GM18868 (cell line): ENCODE data around the gene LEKR1.
A peak's percentile ranks its signal among the peaks of the same experiment; 100 is the strongest.

Experiments
- ATAC-seq: cut with Tn5 transposase; IDR thresholded peaks from one replicate; pipeline ENCODE4 v1.9.1; 2021; ENCODE audit warnings: mild to moderate bottlenecking, moderate library complexity; ENCODE audit not compliant: unreplicated experiment

Gene LEKR1

GRCh38 chr3:157075693-157076420 is 249.7 kb downstream of the LEKR1 start:
- ATAC-seq: no peak

DNA sequence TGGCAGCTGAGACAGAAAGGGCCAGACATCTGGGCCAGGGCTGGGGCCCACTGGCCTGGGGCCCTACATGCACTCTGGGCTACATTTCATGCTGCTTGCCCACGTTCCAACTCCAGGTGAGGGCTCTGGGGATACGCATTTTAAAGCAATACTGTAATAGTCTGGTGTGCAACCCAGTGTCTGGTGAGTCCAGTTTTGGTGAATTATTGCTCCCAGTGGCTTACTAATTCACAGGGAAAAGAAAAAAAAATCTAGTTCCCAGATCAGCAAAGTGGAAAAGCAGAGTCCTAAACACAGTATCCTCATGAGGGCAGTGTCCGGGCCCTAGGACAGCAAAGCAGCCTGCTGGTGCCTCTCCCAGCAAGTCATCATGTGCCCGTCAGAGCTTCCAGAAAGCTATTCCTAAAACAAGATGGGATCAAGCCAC is 251.4 kb downstream of the LEKR1 start:
- no peak for ATAC-seq

DNA sequence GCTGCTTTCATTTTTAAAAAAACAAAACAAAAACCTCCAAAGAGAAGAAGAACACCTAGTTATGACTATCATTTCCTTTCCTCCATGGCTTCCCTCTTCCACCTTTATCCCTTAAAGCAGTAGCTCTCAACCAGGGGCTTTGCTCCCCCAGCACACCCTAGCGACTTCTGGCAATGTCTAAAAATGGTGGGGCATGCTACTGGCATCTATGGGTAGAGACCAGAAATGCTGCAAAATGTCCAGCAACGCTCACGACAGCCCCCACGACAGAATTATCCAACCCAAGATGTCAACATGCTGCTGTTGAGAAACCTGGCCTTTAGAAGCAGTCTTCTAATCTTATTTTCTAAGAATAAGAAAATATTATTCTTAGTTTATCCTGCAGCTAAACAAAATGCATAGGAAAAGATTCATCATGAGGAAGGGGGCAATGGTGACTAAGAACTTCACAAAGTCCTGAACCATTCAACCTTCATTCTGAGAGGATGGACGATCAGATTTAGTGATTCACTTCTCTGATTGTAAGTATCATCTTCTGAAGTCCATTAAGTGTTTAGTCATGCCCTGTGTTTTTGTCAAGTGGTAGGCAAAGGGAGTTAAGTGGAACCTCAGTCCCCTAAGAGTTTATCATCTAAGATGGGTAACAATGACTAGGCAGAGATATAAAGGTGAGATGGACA is 252.1 kb downstream of the LEKR1 start:
- no peak for ATAC-seq

DNA sequence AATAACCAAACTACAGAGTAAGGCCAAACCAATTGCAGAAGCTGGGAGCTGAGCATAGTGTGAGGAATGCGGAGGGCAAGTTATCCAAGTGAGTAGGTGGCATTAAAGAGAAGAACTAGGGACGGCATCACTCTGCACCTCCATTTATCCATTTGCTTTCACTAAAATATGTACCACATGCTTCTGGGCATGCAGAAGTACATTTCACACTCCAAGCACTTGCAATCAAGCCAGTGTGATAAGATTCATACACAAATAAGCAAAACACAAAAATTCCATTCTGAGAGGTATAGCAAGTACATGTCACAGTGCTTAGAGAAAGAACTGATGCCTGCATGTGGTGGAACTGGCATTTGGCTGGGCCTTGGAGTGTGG is 252.6 kb downstream of the LEKR1 start:
- ATAC-seq: no peak

DNA sequence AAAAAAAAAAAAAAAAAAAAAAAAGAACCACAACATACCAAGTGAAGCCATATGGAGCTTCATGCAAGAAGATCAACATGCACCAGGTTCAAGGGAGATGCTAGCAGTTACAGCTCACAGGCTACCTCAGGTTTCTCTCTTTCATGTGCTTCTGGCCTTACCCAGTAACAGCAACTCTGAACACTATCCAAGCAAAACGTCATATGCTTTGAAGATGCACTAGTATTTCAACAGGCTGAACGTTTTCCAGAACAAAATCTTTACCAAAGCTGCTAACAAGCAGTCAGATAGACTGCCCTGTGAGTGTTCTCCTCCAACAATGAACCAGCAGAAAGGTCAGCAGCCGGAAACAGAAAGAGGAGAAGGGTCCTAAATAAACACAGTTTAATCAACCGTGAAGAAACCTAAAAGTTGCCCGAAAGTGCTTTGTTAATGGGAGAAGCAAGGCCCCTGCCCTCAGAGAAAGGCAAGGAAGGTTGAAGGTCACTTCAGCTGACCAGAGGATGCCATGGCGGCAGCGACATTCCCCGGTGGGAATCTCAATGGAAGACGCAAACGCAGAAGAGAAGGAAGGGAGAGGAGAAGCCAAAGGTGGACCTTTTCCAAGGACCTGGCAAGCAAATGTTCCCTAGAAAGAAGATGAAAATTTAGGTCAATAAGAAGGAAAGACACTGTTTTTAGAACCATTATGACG is 253.7 kb downstream of the LEKR1 start:
- no peak for ATAC-seq

DNA sequence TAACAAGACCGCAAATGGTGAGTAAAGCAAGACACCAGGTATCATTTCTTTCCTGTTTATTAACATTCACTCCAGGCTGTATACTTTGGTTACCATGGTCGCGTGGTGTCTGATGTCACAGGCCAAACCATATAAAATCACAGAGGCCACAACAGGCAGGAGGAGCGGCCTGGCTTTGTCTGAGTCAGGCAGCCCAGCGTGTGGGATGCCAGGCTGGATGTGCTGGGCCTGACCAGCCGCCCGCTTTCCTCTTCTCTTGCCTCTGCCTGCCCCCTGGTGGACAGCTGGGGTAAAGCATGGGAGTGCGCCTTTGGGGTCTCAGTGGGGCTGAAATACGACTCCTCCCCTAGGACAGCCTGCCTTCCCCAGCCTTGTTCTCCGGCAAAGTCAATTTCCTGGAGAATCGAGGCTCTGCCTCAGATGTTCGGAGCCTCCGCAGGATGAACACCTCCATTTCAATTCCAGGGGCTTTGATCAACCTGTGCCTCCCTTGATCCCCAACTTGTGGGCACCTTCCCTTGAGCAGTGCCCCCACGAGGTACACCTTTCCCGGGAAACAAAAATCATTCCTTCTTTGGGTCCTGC is 255.6 kb downstream of the LEKR1 start:
- ATAC-seq: peak; percentile 88

- no peak for ATAC-seq
These were observed 256.3 kb downstream of the LEKR1 start for GRCh38 chr3:157082305-157082982.

DNA sequence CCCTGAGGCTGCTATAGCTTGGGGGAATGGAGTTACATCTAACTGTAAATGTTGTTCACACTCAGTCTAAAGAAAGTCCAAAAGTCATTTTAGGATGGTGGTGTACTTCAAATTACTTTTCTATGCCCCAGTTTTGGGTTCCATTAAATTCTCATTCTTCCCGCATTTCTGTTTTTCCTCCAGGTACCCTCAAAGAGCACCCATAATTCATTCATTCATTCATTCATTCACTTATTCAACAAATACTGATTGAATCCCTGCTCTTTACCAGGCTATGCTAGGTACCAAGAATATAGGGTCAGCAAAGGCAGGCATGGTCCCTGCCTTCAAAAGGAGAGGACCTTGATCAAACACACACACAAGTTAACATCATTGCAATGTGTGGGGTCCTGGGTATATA is 257.7 kb downstream of the LEKR1 start:
- no peak for ATAC-seq

DNA sequence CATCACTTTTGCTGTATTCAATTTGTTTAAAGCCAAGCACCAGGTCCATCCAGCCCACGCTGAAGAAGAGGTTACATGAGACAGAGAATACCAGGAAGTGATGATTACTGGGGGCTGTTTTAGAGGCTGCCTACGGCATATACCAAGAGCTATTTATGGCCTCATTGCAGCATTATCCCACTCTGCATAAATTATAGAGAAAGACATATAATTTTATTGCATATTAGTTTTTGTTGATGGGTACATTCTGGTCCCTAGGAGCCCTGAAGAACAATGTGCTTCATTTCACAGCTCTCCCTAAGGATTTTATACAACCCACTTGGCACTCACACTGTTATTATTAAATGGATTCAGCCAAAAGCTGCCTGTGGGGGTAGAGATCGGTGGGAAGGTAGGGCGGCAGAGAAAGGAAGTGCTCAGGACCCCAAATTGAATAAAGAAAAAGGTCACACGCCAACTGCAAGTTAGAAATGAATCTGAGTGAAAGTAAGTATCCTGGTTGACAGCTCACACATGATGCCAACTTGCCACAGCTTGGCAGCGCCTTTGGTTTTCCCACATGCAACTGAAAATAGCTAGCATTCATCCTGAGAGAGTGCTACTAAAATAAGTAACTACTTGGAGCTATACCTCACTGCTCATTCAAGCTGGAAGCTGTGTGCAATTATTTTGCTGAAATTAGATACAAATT is 260.1 kb downstream of the LEKR1 start:
- ATAC-seq: no peak

- ATAC-seq: no peak
These were observed 260.6 kb downstream of the LEKR1 start for GRCh38 chr3:157086775-157087174.

- no peak for ATAC-seq
These were observed 261.2 kb downstream of the LEKR1 start for GRCh38 chr3:157087373-157087772.

- ATAC-seq: no peak
These were observed 261.8 kb downstream of the LEKR1 start for GRCh38 chr3:157087780-157088600.

DNA sequence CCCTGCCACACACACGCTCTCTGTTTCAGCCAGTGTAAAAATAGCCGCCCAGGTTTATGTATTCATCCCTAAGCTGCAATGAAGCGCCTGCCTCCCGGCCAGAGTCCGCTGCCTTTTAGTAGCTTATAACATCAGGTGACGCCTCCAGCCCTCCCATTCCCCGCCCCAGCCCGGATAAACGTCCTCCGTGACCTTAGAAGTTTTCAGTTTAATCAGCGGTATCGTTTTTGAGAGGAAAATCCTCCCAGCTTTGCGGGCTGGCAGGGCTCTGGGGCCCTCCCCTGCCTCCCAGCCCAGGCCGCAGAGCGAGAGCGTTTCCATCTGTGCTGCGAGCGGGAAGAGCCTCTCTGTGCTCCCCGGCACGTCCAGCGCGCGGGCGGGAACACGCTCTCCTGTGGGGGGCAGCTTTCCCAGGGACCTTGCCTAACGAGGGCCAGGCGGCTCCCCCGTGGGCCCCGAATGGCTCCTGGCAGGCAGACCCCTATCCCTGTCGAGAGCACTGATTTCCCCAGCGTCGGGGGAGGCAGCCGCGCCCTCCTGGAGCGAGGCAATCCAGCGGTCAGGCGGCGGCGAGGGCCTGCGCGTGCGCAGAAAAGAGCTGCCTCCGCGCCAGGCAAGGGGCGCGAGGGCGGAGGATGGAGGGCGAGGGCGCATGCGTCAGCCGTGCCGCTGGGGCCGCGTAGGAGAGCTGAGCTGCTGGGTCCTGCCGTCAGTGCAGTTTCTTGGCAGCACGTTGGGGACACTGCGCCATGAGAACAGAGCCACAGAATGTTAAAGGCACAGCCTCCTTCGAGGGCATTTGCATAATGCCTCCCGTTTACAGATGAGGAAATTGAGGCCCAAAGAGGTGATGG is 262.7 kb downstream of the LEKR1 start:
- peak; percentile 70 for ATAC-seq

GRCh38 chr3:157089455-157090221 is 263.5 kb downstream of the LEKR1 start:
- peak; percentile 22 for ATAC-seq

GRCh38 chr3:157091083-157091833 is 265.1 kb downstream of the LEKR1 start:
- ATAC-seq: no peak

- no peak for ATAC-seq
These were observed 266.1 kb downstream of the LEKR1 start for GRCh38 chr3:157092230-157092629.

DNA sequence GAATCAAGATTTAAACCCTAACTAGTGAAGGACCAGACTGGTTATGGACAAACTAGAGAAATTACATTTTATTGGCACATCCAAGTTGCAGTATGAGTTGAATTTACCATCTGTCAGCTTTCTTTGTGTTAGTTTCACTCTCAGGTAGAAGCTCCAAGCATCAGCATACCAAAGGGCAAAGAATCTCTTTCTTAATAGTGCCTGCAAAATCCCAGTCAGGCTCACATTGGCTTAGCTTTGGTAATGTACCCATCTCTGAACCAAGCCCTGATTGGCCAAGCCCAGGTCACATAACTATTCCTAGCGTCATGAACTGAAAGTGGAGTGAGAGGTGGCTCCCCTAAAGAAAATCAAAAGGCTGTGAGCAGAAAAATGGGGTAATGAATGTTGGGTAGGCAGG is 266.9 kb downstream of the LEKR1 start:
- ATAC-seq: peak; percentile 15
